GM23338 (cell line): ENCODE results near the gene CCDC170. TPM values are rescaled to one million over a fixed set of nuclear protein-coding genes. Genes with fewer than 3 reads are reported as not detected.

Experiments used
- ATAC-seq: fragments of 200-7000 bp; cut with Tn5 transposase; 3 replicates; pipeline ENCODE4 v1.9.1; 2020
- DNase-seq: peaks from one replicate; pipeline ENCODE4 v3.0.0-alpha.2; 2015; ENCODE audit warnings: low spot score
- H2AFZ ChIP-seq: fragments of 200-600 bp; sonication (generic); 2 replicates; pipeline ENCODE4 v1.8.0; 2016; ENCODE audit warnings: antibody characterized with exemption, mild to moderate bottlenecking, moderate library complexity
- H3F3A ChIP-seq: fragments of 200-600 bp; sonication (generic); replicated peaks from 2 replicates; pipeline ENCODE4 v1.8.0; 2017; ENCODE audit warnings: antibody characterized with exemption, mixed run types, low read depth
- H3K27ac ChIP-seq: fragments of 200-600 bp; sonication (generic); 2 replicates; pipeline ENCODE4 v1.6.1; 2016; ENCODE audit warnings: low read depth
- H3K27me3 ChIP-seq: fragments of 200-600 bp; sonication (generic); 2 replicates; pipeline ENCODE4 v1.8.0; 2016; ENCODE audit warnings: mild to moderate bottlenecking, mixed run types, moderate library complexity; ENCODE audit not compliant: insufficient read depth
- H3K36me3 ChIP-seq: fragments of 200-600 bp; sonication (generic); 2 replicates; pipeline ENCODE4 v1.8.0; 2016; ENCODE audit warnings: mild to moderate bottlenecking; ENCODE audit not compliant: insufficient read depth
- H3K4me1 ChIP-seq: fragments of 200-600 bp; sonication (generic); 2 replicates; pipeline ENCODE4 v1.8.0; 2016; ENCODE audit warnings: mild to moderate bottlenecking, moderate library complexity; ENCODE audit not compliant: insufficient read depth
- H3K4me2 ChIP-seq: fragments of 200-600 bp; sonication (generic); 2 replicates; pipeline ENCODE4 v1.7.1; 2017; ENCODE audit warnings: mixed run types
- H3K4me3 ChIP-seq: fragments of 200-600 bp; sonication (generic); 2 replicates; pipeline ENCODE4 v1.6.1; 2016; ENCODE audit warnings: mixed run types
- H3K79me2 ChIP-seq: fragments of 200-600 bp; sonication (generic); replicated peaks from 2 replicates; pipeline ENCODE4 v1.8.0; 2017; ENCODE audit warnings: mild to moderate bottlenecking; ENCODE audit not compliant: insufficient read depth
- H3K9me2 ChIP-seq: fragments of 200-600 bp; sonication (generic); 2 replicates; pipeline ENCODE4 v1.8.0; 2017; ENCODE audit not compliant: insufficient read depth
- H4K20me1 ChIP-seq: fragments of 200-600 bp; sonication (generic); replicated peaks from 2 replicates; pipeline ENCODE4 v1.8.0; 2017; ENCODE audit warnings: mild to moderate bottlenecking; ENCODE audit not compliant: insufficient read depth
- H3K27ac Mint-ChIP-seq: 2 replicates; pipeline ENCODE4 v1.8.0; 2020; ENCODE audit warnings: inconsistent platforms, mild to moderate bottlenecking, moderate library complexity, mixed read lengths
- H3K27me3 Mint-ChIP-seq: 3 replicates; pipeline ENCODE4 v1.8.0; 2022; ENCODE audit warnings: low read depth, mild to moderate bottlenecking, moderate library complexity, mixed read lengths, inconsistent platforms; ENCODE audit not compliant: insufficient read depth, poor library complexity
- H3K36me3 Mint-ChIP-seq: 3 replicates; pipeline ENCODE4 v1.8.0; 2021; ENCODE audit warnings: low read depth, mild to moderate bottlenecking, inconsistent platforms, moderate library complexity, mixed read lengths
- H3K4me1 Mint-ChIP-seq: 3 replicates; pipeline ENCODE4 v1.8.0; 2020; ENCODE audit warnings: mild to moderate bottlenecking, inconsistent platforms, mixed read lengths
- H3K4me3 Mint-ChIP-seq: 3 replicates; pipeline ENCODE4 v1.8.0; 2021; ENCODE audit warnings: moderate library complexity, mild to moderate bottlenecking, inconsistent platforms, mixed read lengths
- H3K9me3 Mint-ChIP-seq: 3 replicates; pipeline ENCODE4 v1.8.0; 2020; ENCODE audit warnings: moderate library complexity, mild to moderate bottlenecking, inconsistent platforms, mixed read lengths
- CREB1 ChIP-seq: fragments of 250-450 bp; sonication (Bioruptor Pico); IDR thresholded peaks from 2 replicates; pipeline ENCODE4 v1.5.0; 2020; ENCODE audit warnings: low read depth, mild to moderate bottlenecking, moderate library complexity
- ETS1 ChIP-seq: IDR thresholded peaks from 2 replicates; pipeline ENCODE4 v1.6.1; 2016; ENCODE audit warnings: antibody characterized with exemption
- EZH2 ChIP-seq: fragments of 200-600 bp; sonication (generic); IDR thresholded peaks from one replicate; pipeline ENCODE4 v1.8.0; 2017; ENCODE audit warnings: antibody characterized with exemption, mild to moderate bottlenecking, low read depth; ENCODE audit not compliant: unreplicated experiment
- EZH2phosphoT487 ChIP-seq: fragments of 200-600 bp; sonication (generic); IDR thresholded peaks from one replicate; pipeline ENCODE4 v1.8.1; 2018; ENCODE audit warnings: antibody characterized with exemption; ENCODE audit not compliant: unreplicated experiment
- JUNB ChIP-seq: IDR thresholded peaks from one replicate; pipeline ENCODE4 v1.6.1; 2016; ENCODE audit warnings: antibody characterized with exemption; ENCODE audit not compliant: unreplicated experiment
- NANOG ChIP-seq: IDR thresholded peaks from 2 replicates; pipeline ENCODE4 v1.6.1; 2016; ENCODE audit warnings: antibody characterized with exemption, borderline replicate concordance
- POLR2AphosphoS5 ChIP-seq: IDR thresholded peaks from 2 replicates; pipeline ENCODE4 v1.6.1; 2016; ENCODE audit warnings: antibody characterized with exemption, low read depth
- STAT1 ChIP-seq: IDR thresholded peaks from one replicate; pipeline ENCODE4 v1.6.1; 2016; ENCODE audit warnings: antibody characterized with exemption; ENCODE audit not compliant: unreplicated experiment
- ZNF114 ChIP-seq: fragments of 250-450 bp; sonication (Bioruptor Pico); IDR thresholded peaks from 2 replicates; pipeline ENCODE4 v1.5.0; 2020; ENCODE audit warnings: mild to moderate bottlenecking, moderate library complexity
- ZNF331 ChIP-seq: fragments of 250-450 bp; sonication (Bioruptor Pico); IDR thresholded peaks from 2 replicates; pipeline ENCODE4 v1.5.0; 2020; ENCODE audit warnings: low read depth, mild to moderate bottlenecking, moderate library complexity
- polyA plus RNA-seq: library from polyadenylated mRNA; unstranded; fragments of >200 nt; fragmentation: Nextera tagmentation; extraction: Ambion mirVana; gene quantifications from 2 replicates; pipeline ENCODE4 v1.2.1, GENCODE V29; 2016
- total RNA-seq: library from RNA; depleted of rRNA; stranded (reverse); fragments of >200 nt; shearing (Covaris generic); gene quantifications from 2 replicates; pipeline ENCODE4 v1.2.3, GENCODE V29; 2014
- TF ChIP-seq, protein P1 (sequence below): fragments of 250-450 bp; sonication (Bioruptor Pico); IDR thresholded peaks from 2 replicates; pipeline ENCODE4 v1.5.0; 2020; ENCODE audit warnings: mild to moderate bottlenecking, moderate library complexity
- TF ChIP-seq, protein P2 (sequence below): IDR thresholded peaks from one replicate; pipeline ENCODE4 v1.6.1; 2018; ENCODE audit warnings: antibody characterized with exemption; ENCODE audit not compliant: unreplicated experiment
- TF ChIP-seq, protein P3 (sequence below), 2 experiments: fragments of 200-600 bp in 1 of 2; sonication (generic) in 1 of 2; conservative IDR thresholded peaks; 2 replicates each; pipeline versions ENCODE4 v1.5.1 to v1.6.1; 2016 to 2017; ENCODE audit warnings: antibody characterized with exemption in 2 of 2, low read depth in 2 of 2, mild to moderate bottlenecking in 2 of 2, moderate library complexity in 1 of 2

The CCDC170 gene
- total and polyA plus RNA-seq, 2 experiments from 2014 or later = 0.18 TPM; not detected in 1

GRCh38 chr6:151461673-151462072 is 32.1 kb upstream of the CCDC170 start:
- ATAC-seq = no peak
- Histone ChIP-seq H3K4me1 (no peaks in the 10 kb centered on the region), H3K27ac (no peak overlapping the region), H3K9me2 (no peaks in the 10 kb centered on the region), H2AFZ (no peak overlapping the region), H3K4me3 (no peak overlapping the region), H3K36me3 (peaks cover 10% of the 10 kb centered on the region; the same call in 1 of the 2 replicates), H3K79me2 (peaks cover 41% of the 10 kb centered on the region), H3K4me2 (no peak overlapping the region), H4K20me1 (no peaks in the 10 kb centered on the region; the same call in 1 of the 2 replicates), H3K27me3 (no peaks in the 10 kb centered on the region), H3F3A (no peaks in the 10 kb centered on the region)
- H3K4me1 Mint-ChIP-seq = no peaks in the 10 kb centered on the region
- no peaks in the 10 kb centered on the region for H3K9me3 Mint-ChIP-seq
- H3K27ac Mint-ChIP-seq = no peak overlapping the region
- no peak overlapping the region for H3K4me3 Mint-ChIP-seq
- DNase-seq = no peak
- TF ChIP-seq JUNB (no peak), CREB1 (CRISPR knock-in tag) (no peak), ETS1 (no peak), ZNF114 (CRISPR knock-in tag) (no peak), ZNF331 (CRISPR knock-in tag) (no peak), EZH2phosphoT487 (no peak), STAT1 (no peak), NANOG (no peak), EZH2 (no peak), POLR2AphosphoS5 (no peak)
- TF ChIP-seq, protein P1, sequence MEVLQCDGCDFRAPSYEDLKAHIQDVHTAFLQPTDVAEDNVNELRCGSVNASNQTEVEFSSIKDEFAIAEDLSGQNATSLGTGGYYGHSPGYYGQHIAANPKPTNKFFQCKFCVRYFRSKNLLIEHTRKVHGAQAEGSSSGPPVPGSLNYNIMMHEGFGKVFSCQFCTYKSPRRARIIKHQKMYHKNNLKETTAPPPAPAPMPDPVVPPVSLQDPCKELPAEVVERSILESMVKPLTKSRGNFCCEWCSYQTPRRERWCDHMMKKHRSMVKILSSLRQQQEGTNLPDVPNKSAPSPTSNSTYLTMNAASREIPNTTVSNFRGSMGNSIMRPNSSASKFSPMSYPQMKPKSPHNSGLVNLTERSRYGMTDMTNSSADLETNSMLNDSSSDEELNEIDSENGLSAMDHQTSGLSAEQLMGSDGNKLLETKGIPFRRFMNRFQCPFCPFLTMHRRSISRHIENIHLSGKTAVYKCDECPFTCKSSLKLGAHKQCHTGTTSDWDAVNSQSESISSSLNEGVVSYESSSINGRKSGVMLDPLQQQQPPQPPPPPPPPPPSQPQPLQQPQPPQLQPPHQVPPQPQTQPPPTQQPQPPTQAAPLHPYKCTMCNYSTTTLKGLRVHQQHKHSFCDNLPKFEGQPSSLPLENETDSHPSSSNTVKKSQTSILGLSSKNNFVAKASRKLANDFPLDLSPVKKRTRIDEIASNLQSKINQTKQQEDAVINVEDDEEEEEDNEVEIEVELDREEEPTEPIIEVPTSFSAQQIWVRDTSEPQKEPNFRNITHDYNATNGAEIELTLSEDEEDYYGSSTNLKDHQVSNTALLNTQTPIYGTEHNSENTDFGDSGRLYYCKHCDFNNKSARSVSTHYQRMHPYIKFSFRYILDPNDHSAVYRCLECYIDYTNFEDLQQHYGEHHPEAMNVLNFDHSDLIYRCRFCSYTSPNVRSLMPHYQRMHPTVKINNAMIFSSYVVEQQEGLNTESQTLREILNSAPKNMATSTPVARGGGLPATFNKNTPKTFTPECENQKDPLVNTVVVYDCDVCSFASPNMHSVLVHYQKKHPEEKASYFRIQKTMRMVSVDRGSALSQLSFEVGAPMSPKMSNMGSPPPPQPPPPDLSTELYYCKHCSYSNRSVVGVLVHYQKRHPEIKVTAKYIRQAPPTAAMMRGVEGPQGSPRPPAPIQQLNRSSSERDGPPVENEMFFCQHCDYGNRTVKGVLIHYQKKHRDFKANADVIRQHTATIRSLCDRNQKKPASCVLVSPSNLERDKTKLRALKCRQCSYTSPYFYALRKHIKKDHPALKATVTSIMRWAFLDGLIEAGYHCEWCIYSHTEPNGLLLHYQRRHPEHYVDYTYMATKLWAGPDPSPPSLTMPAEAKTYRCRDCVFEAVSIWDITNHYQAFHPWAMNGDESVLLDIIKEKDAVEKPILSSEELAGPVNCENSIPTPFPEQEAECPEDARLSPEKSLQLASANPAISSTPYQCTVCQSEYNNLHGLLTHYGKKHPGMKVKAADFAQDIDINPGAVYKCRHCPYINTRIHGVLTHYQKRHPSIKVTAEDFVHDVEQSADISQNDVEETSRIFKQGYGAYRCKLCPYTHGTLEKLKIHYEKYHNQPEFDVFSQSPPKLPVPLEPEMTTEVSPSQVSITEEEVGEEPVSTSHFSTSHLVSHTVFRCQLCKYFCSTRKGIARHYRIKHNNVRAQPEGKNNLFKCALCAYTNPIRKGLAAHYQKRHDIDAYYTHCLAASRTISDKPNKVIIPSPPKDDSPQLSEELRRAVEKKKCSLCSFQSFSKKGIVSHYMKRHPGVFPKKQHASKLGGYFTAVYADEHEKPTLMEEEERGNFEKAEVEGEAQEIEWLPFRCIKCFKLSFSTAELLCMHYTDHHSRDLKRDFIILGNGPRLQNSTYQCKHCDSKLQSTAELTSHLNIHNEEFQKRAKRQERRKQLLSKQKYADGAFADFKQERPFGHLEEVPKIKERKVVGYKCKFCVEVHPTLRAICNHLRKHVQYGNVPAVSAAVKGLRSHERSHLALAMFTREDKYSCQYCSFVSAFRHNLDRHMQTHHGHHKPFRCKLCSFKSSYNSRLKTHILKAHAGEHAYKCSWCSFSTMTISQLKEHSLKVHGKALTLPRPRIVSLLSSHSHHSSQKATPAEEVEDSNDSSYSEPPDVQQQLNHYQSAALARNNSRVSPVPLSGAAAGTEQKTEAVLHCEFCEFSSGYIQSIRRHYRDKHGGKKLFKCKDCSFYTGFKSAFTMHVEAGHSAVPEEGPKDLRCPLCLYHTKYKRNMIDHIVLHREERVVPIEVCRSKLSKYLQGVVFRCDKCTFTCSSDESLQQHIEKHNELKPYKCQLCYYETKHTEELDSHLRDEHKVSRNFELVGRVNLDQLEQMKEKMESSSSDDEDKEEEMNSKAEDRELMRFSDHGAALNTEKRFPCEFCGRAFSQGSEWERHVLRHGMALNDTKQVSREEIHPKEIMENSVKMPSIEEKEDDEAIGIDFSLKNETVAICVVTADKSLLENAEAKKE (CRISPR knock-in tag) = no peak
- TF ChIP-seq, protein P2, sequence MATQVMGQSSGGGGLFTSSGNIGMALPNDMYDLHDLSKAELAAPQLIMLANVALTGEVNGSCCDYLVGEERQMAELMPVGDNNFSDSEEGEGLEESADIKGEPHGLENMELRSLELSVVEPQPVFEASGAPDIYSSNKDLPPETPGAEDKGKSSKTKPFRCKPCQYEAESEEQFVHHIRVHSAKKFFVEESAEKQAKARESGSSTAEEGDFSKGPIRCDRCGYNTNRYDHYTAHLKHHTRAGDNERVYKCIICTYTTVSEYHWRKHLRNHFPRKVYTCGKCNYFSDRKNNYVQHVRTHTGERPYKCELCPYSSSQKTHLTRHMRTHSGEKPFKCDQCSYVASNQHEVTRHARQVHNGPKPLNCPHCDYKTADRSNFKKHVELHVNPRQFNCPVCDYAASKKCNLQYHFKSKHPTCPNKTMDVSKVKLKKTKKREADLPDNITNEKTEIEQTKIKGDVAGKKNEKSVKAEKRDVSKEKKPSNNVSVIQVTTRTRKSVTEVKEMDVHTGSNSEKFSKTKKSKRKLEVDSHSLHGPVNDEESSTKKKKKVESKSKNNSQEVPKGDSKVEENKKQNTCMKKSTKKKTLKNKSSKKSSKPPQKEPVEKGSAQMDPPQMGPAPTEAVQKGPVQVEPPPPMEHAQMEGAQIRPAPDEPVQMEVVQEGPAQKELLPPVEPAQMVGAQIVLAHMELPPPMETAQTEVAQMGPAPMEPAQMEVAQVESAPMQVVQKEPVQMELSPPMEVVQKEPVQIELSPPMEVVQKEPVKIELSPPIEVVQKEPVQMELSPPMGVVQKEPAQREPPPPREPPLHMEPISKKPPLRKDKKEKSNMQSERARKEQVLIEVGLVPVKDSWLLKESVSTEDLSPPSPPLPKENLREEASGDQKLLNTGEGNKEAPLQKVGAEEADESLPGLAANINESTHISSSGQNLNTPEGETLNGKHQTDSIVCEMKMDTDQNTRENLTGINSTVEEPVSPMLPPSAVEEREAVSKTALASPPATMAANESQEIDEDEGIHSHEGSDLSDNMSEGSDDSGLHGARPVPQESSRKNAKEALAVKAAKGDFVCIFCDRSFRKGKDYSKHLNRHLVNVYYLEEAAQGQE = no peak
- TF ChIP-seq, protein P3, sequence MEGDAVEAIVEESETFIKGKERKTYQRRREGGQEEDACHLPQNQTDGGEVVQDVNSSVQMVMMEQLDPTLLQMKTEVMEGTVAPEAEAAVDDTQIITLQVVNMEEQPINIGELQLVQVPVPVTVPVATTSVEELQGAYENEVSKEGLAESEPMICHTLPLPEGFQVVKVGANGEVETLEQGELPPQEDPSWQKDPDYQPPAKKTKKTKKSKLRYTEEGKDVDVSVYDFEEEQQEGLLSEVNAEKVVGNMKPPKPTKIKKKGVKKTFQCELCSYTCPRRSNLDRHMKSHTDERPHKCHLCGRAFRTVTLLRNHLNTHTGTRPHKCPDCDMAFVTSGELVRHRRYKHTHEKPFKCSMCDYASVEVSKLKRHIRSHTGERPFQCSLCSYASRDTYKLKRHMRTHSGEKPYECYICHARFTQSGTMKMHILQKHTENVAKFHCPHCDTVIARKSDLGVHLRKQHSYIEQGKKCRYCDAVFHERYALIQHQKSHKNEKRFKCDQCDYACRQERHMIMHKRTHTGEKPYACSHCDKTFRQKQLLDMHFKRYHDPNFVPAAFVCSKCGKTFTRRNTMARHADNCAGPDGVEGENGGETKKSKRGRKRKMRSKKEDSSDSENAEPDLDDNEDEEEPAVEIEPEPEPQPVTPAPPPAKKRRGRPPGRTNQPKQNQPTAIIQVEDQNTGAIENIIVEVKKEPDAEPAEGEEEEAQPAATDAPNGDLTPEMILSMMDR (conservative IDR thresholded peaks at IDR 0.05; ENCODE audit: low read depth in 2 of 2) = no peak
- peaks cover 55% of the 10 kb centered on the region for H3K36me3 Mint-ChIP-seq
- peaks cover 2% of the 10 kb centered on the region for H3K27me3 Mint-ChIP-seq
